Activated naive CD4-positive, alpha-beta T cell treated with anti-CD3 and anti-CD28 coated beads, Interleukin-2, amount 50 U/mL, for 16 hours (primary cell): ENCODE data around the gene CHMP5.

ENCODE experiments used
- DNase-seq: peaks from one replicate; pipeline ENCODE4 v3.0.0-alpha.2; 2020

The CHMP5 gene

GRCh38 chr9:33320230-33320567 lies 55.4 kb downstream of the CHMP5 start:
- no peak for DNase-seq

DNA sequence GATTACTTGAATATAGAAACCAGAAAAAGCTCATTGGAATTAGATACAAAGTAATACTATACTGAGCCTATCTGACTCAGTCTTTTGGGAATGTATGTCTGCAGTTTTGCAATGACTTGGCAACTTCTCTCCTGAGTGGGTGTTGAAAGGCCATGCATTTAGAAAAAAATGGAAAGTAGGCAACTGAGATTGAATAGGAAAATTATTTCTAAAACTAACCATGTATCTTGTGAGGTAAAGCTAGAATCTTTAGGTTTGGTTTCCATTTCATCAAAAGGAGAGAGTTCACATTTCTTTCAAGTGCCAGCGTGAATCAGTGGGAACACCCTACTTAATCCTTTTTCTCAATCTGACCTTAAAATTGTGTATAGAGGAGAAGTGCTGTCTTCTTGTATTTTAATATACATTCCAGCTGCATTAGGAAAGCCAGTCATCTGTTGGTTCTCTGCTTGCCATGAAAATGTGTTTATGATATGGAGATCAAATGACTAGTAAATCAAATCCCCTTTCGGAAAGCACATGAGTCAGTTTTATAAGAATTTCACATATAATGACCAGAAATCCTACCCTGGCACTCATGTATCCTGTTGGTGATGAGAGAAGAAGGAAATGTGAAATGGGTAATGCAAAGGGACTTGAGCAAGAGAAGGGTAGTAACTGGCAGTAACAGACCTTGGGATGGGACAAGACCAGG lies 55.9 kb downstream of the CHMP5 start:
- no peak for DNase-seq

DNA sequence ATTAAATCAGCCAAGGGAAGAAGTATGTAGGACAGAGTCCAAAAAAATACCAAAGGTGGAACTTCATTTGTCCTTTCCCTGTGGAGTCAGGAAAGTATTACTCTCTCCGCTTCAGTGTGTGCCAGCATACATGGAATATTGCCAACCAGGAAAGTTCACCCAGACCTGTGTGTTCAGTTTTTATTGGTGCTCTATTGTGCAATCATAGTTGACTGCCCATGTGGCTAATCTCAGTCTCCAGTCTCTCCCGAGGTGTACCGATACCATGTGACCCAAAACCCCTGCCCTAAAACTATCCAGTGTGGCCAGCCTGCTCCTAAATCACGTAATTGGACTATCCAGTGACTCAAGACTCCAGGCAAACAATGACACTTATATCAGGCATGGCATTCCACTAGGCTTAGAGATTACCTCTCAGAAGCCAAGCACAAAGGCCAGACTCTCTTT lies 64.3 kb downstream of the CHMP5 start:
- no peak for DNase-seq

DNA sequence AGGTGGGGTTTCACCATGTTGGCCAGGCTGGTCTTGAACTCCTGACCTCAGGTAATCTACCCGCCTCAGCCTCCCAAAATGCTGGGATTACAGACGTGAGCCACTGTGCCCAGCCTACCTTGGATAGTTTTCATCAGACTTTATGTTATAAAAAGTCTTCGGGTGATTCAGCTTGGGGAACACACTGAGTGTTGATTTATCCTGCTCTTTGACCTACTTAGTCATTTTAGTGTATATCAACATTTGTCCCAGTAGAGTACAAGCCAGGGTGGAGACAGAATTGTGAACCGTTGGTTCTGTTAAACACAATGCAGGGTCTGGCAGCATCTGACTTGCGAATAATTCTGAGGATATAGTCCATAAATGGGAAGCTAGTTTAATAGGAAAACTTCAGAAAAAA lies 65.1 kb downstream of the CHMP5 start:
- DNase-seq, result no peak

- DNase-seq, result no peak
Measured at GRCh38 chr9:33331377-33331891, 66.6 kb downstream of the CHMP5 start.
